CD1c-positive myeloid dendritic cell (primary cell): ENCODE data around the gene NTRK3.

ENCODE experiments used
- DNase-seq: peaks from one replicate; pipeline ENCODE4 v3.0.0-alpha.2; 2016; ENCODE audit errors: extremely low spot score

NTRK3 gene

DNA sequence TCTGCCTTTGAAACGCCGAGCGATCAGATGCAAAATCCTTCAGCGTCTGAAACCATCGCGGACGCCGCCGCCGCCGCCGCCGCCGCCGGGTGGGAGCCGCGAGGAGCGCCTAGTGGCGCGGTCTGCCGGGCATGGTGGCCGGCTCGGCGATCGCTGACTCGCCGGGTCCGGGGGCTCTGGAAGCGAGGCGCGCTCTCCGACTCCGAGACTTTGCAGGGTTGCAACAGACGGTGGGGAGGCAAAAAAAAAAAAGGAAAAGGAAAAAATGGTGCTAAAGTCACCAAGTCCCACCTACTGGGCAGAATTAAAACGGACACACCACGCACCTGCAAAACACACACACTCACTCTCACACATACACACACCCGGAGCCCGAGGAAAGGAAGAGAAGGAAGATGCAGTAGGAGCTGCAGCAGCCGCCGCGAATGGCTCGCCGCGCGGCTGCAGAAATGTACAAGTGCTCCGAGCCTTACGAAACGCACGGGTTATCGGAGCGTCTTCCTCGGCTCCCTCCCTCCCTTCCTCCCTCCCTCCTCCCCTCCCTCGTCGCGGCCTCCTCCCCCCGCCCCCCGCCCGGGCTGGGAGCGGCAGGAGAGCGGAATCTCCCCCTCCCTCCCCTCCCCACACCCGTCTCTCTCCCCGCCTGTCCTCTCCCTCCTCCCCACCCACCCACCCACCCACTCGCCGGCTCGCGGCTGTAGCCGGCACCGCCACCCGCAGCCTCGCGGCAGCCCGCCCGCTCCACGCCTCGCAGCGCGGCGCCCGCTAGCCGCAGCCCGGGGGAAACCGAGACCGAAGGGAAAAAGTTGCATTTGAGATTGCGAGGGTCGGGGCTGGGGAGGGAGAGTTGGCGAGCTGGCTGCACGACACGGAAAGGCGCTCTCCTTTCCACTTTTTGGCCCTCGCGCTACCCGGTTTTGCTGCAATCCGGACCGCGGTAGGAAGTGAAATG lies at the start of gene NTRK3:
TSS of gene NTRK3 (minus strand) at position 461 of the 952 bp plus-strand sequence. CDS start 586 bp downstream, outside the sequence.
- DNase-seq = no peak

GRCh38 chr15:88303395-88303794 lies 46.9 kb upstream of the NTRK3 start:
- DNase-seq = no peak

GRCh38 chr15:88302373-88302772 lies 45.8 kb upstream of the NTRK3 start:
- DNase-seq = no peak

GRCh38 chr15:88301311-88301710 lies 44.8 kb upstream of the NTRK3 start:
- no peak for DNase-seq

- no peak for DNase-seq
These were observed 44.3 kb upstream of the NTRK3 start for GRCh38 chr15:88300861-88301260.

GRCh38 chr15:88300089-88300488 lies 43.5 kb upstream of the NTRK3 start:
- DNase-seq = no peak

DNA sequence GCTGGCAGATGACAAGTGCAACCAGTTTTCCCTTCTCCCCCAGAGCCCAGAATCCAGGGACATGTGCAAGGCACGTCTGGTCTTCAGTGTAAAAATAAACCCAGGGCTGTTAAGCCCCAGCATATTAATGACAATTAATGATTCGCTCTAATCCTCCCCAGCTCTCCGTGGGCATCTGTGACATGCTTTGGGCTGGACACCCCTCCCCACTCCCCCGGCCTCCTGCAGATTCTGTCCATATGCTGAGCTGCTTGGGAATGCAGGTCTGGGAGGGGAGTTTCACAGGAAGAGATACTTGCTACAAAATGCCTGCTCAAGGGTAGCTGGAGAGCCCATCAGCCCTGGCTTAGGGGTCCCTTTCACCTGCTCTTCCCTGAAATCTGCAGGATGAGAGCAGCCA lies 43.0 kb upstream of the NTRK3 start:
- no peak for DNase-seq

DNA sequence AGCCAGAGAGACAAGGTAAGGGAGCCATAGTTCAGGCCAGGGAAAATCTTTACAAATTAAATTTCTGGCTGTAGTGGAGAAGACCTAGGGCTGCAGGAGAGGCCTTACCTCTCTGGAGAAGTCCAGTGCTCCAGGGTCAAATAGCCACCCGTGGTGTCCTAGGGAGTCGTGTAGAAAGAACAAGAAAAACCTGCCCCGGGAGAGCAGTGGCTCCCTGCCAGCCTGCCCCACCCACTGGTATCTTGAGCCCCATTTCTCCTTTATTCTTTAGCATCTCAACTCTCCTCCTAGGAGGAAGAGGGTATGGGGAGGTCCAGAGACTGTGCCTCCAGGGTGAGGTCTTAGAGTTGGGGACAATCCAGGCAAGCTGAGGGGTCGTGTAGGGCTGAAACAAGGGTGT lies 32.1 kb upstream of the NTRK3 start:
- DNase-seq = no peak

GRCh38 chr15:88288206-88288605 lies 31.7 kb upstream of the NTRK3 start:
- DNase-seq = no peak

- no peak for DNase-seq
These were observed 27.9 kb upstream of the NTRK3 start for GRCh38 chr15:88284318-88284998.

GRCh38 chr15:88282614-88283013 lies 26.1 kb upstream of the NTRK3 start:
- DNase-seq = no peak

GRCh38 chr15:88276821-88277410 lies 20.4 kb upstream of the NTRK3 start:
- DNase-seq = no peak

DNA sequence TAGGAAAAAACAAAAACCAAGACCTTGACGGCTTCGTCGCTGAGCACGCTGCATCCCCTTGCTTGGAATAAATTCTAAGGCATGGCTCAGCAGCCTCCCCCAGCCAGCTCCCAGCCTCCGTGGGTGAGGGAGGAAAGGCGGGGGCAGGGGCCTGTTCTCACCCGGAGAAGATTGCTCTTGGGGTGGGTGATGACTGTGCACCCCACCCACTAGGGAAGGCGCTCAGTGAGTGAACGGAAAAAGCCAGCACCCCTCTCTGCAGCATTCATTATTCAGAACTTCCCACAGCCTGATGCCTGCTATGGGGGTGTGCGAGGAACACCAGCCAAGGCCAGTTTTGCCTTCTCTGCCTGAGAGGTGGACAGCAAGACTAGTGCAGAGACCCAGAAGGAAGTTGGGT lies 19.3 kb upstream of the NTRK3 start:
- DNase-seq = no peak

DNA sequence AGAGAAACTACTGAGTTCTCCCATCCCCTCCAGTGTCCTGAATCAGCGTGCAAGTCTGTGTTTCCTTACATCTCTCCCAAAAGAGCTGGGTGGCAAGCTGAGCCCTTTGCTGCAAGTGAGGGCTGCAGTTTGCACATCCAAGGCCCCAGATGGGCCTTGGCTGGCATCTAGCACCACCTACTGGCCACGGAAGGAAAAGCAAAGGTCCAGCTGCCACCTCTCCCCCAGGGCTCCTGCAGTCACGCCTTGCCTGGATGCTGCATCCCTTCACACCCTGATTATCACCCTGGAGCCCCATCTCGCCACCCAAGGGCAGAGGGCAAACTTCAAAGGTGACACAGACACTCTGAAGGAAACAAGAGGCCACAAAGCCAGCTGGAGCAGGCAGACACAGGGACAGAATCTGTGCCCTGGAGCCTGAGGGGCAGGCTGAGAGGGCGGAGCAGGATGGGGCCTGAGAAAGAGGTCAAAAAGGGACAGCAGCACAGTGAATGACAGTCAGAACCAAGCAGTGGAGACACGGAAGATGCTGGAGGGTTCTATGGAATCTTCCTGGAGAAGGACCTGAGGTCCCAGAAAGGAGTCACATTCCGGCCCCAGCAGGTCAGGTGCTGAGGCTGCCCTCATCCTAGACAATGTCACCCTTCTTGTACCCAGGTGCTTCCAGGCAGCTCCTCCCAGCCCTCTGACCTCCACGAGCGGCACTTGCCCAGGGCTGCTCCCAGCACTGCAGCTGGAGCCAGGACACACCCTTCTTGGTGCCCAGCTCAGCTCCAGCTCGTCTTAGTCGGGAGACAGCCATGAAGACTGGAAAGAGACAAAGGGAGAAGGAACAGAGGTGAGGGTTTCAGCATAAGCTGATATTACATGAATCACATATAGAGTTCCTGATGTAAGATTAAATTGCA lies 18.3 kb upstream of the NTRK3 start:
- peak; percentile 31 for DNase-seq

- no peak for DNase-seq
These were observed 15.9 kb upstream of the NTRK3 start for GRCh38 chr15:88272421-88272820.

DNA sequence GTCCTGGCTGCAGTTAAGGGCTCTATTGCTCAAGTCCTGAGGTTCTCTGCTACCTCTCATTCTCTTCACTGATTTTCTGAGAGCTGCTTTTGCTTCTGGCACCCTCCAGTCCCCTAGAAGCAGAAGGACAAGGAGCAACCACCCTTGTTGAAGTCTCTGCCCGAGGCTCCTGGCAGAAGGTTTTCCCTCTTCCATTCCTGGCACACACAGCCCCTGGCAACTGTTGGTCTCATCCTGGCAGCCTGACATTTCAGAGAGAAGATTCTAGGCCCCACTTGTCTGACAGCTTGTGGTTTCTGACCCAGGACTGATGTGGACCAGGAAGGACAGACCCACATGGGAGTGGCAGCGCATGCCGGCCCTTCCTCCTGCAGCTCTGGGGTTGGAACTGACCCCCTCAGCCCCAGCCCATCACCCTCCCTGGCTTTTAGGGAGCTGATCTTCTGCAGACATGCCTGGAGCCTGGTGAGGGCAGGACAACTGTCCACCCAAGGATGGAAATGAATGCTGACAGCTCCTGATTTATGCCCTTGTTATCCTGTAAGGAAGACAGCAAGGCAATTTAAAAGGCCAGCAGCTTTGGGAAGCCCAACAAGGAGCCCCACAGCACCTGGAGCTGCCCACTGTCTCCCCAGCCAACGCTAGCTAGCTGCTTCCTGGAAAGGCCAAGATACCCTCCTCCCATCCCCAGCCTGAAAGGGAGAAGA lies 13.0 kb upstream of the NTRK3 start:
- no peak for DNase-seq

- no peak for DNase-seq
These were observed 11.2 kb upstream of the NTRK3 start for GRCh38 chr15:88267720-88268119.

- DNase-seq = no peak
These were observed 9.6 kb upstream of the NTRK3 start for GRCh38 chr15:88266170-88266569.

DNA sequence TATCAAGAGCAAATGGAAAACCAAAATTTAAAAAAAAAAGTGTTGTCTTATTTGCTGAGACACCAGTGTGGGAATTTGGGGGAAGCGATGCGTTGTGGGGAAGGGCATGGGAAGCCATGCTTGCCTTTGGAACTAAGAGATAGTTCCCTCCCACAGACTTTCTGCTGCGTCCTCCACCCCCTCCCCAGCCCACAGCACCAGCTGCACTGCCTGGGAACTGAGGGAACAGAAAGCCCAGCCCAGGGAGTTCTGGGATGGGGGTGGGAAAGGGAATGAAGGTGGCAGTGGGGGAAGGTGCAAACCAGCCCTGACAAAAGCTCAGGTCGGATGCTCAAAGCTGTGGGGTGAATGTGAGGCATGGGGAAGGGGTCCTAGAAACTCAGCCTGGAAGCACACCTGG lies 8.1 kb upstream of the NTRK3 start:
- DNase-seq = no peak

DNA sequence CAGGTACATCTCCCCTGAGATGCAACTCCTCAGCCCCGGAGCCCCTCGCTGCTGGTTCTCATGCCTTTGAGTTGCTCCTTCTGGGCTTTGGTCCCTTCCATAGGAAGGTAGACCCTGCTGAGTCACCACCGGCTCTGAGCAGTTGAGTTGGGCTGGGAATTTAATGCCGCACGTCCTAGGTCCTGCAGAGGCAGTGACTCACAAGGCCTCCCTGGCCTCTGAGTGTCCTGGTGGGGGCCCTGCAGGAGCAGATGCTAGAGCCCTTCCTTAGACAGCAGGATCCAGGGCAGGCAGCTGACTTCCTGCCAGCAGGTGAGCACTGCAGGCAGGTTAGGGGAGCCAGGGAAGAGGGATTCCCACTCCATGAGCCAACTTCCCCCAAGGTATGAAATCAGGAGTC lies 5.5 kb upstream of the NTRK3 start:
- DNase-seq = no peak

GRCh38 chr15:88258093-88258641 lies 1.6 kb upstream of the NTRK3 start:
- DNase-seq = no peak
